Measurements from ENCODE around the gene MTOR.

DNA sequence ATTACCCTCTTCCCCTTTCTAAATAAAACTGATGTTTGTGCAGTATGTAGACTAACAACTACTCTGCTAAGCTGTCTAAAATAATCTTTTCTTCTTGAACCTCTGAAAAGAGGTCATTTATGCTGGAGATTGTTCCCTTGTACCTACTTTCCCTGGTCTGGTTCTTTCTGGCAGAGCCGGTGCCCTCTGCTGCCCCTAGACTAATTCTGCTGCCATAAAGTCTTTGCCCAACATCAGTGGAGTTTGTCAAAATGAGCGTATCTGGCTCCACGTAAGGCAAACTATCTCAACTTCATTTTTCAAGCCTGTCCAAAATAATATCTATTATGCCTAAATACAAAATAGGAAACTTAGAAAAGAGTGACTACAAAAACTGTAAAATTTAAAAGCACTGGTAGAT lies 104.1 kb downstream of the MTOR start:
- TF ChIP-seq, protein P1, sequence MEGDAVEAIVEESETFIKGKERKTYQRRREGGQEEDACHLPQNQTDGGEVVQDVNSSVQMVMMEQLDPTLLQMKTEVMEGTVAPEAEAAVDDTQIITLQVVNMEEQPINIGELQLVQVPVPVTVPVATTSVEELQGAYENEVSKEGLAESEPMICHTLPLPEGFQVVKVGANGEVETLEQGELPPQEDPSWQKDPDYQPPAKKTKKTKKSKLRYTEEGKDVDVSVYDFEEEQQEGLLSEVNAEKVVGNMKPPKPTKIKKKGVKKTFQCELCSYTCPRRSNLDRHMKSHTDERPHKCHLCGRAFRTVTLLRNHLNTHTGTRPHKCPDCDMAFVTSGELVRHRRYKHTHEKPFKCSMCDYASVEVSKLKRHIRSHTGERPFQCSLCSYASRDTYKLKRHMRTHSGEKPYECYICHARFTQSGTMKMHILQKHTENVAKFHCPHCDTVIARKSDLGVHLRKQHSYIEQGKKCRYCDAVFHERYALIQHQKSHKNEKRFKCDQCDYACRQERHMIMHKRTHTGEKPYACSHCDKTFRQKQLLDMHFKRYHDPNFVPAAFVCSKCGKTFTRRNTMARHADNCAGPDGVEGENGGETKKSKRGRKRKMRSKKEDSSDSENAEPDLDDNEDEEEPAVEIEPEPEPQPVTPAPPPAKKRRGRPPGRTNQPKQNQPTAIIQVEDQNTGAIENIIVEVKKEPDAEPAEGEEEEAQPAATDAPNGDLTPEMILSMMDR (IDR thresholded peaks at IDR 0.05): no peak
- TF ChIP-seq POLR2A (IDR thresholded peaks at IDR 0.05): no peak
